HG03045 (cell line): ENCODE data around the gene PTPRG.

Experiments used
- ATAC-seq: cut with Tn5 transposase; IDR thresholded peaks from one replicate; pipeline ENCODE4 v1.9.1; 2021; ENCODE audit warnings: mild to moderate bottlenecking, moderate library complexity; ENCODE audit not compliant: unreplicated experiment

Gene PTPRG

GRCh38 chr3:62241279-62241678 is 679.9 kb downstream of the PTPRG start:
- no peak for ATAC-seq

- ATAC-seq = no peak
Measured at GRCh38 chr3:62242831-62243509, 681.6 kb downstream of the PTPRG start.

GRCh38 chr3:62246094-62246493 is 684.7 kb downstream of the PTPRG start:
- no peak for ATAC-seq

- ATAC-seq = no peak
Measured at GRCh38 chr3:62246985-62247384, 685.6 kb downstream of the PTPRG start.

- no peak for ATAC-seq
Measured at GRCh38 chr3:62248734-62249483, 687.5 kb downstream of the PTPRG start.

GRCh38 chr3:62249484-62249776 is 688.1 kb downstream of the PTPRG start:
- no peak for ATAC-seq

GRCh38 chr3:62249855-62250543 is 688.6 kb downstream of the PTPRG start:
- no peak for ATAC-seq

- ATAC-seq = no peak
Measured at GRCh38 chr3:62252438-62253157, 691.2 kb downstream of the PTPRG start.

- no peak for ATAC-seq
Measured at GRCh38 chr3:62253971-62254370, 692.6 kb downstream of the PTPRG start.

GRCh38 chr3:62255758-62256157 is 694.4 kb downstream of the PTPRG start:
- ATAC-seq = no peak

GRCh38 chr3:62259924-62260323 is 698.6 kb downstream of the PTPRG start:
- ATAC-seq = no peak

GRCh38 chr3:62260655-62261054 is 699.3 kb downstream of the PTPRG start:
- no peak for ATAC-seq

GRCh38 chr3:62261121-62261520 is 699.8 kb downstream of the PTPRG start:
- no peak for ATAC-seq

GRCh38 chr3:62261736-62262135 is 700.4 kb downstream of the PTPRG start:
- ATAC-seq = no peak

GRCh38 chr3:62265528-62265927 is 704.2 kb downstream of the PTPRG start:
- no peak for ATAC-seq

GRCh38 chr3:62266668-62267283 is 705.4 kb downstream of the PTPRG start:
- ATAC-seq = no peak

GRCh38 chr3:62276658-62277180 is 715.3 kb downstream of the PTPRG start:
- no peak for ATAC-seq

GRCh38 chr3:62277450-62277849 is 716.1 kb downstream of the PTPRG start:
- no peak for ATAC-seq

GRCh38 chr3:62277986-62278385 is 716.6 kb downstream of the PTPRG start:
- no peak for ATAC-seq

- ATAC-seq = no peak
Measured at GRCh38 chr3:62281726-62282125, 720.4 kb downstream of the PTPRG start.

- ATAC-seq = no peak
Measured at GRCh38 chr3:62284442-62284841, 723.1 kb downstream of the PTPRG start.
